HepG2 (cell line): ENCODE results near the gene CCDC192. TPM values are rescaled to one million over a fixed set of nuclear protein-coding genes. Genes with fewer than 3 reads are reported as not detected.

Experiments used
- ATAC-seq: fragments of 200-7000 bp; cut with Tn5 transposase; 3 replicates; pipeline ENCODE4 v1.9.1; 2020; ENCODE audit warnings: mild to moderate bottlenecking, moderate library complexity
- BruUV-seq: library from RNA; stranded (reverse); fragments of 400-500 nt; replicated peaks from 2 replicates; lab custom pipeline; 2021; lab: Mats Ljungman, UMichigan
- CTCF ChIA-PET: fragments of 300-600 bp; formaldehyde crosslinking; extraction: SDS; loops from one replicate; lab custom pipeline; 2021; ENCODE audit warnings: low total read pairs, inconsistent platforms, low intra/inter-chr PET ratio; lab: Yijun Ruan, JAX
- POLR2A ChIA-PET: fragments of 350-600 bp; sonication (Branson Sonifier 250); formaldehyde crosslinking; loops from one replicate; lab custom pipeline; 2020; ENCODE audit warnings: antibody characterized with exemption, inconsistent platforms; lab: Yijun Ruan, JAX
- DNase-seq: peaks from one replicate; pipeline ENCODE4 v3.0.0-alpha.2; 2015; ENCODE audit warnings: low spot score
- FAIRE-seq: peaks from 3 replicates; lab custom pipeline; 2011; peaks lifted over from hg19 to GRCh38; lab: Jason Lieb, UNC
- H2AFZ ChIP-seq: one replicate; pipeline ENCODE4 v1.6.1; 2011; ENCODE audit warnings: low read length, inconsistent platforms
- H3K27ac ChIP-seq: fragments of 300-600 bp; 3 replicates; pipeline ENCODE4 v1.8.0; 2011; ENCODE audit warnings: mixed run types, mild to moderate bottlenecking, mixed read lengths, low read length, inconsistent platforms; ENCODE audit not compliant: insufficient read depth; ENCODE audit errors: extremely low read length
- H3K27me3 ChIP-seq, 2 experiments: fragments of 200-600 bp in 1 of 2; 2 replicates in 1 of 2; 3 replicates in 1 of 2; pipeline versions ENCODE4 v1.6.0 to v1.8.0; 2011; ENCODE audit warnings: low read length in 2 of 2, mild to moderate bottlenecking in 2 of 2, moderate library complexity in 2 of 2, inconsistent platforms in 1 of 2; ENCODE audit not compliant: insufficient read depth in 2 of 2, control insufficient read depth in 1 of 2
- H3K36me3 ChIP-seq, 2 experiments: fragments of 200-600 bp in 1 of 2; replicated peaks in 1 of 2; 2 replicates in 1 of 2; 3 replicates in 1 of 2; pipeline versions ENCODE4 v1.5.1 to v1.8.0; 2011; ENCODE audit warnings: low read length in 2 of 2, inconsistent platforms in 1 of 2; ENCODE audit not compliant: insufficient read depth in 2 of 2, control insufficient read depth in 1 of 2
- H3K4me1 ChIP-seq: 2 replicates; pipeline ENCODE4 v1.5.1; 2012; ENCODE audit warnings: low read length, inconsistent platforms; ENCODE audit not compliant: insufficient read depth
- H3K4me2 ChIP-seq: 2 replicates; pipeline ENCODE4 v1.6.0; 2011; ENCODE audit warnings: low read depth, low read length, inconsistent platforms
- H3K4me3 ChIP-seq, 3 experiments: fragments of 200-600 bp in 1 of 3; sonication (generic), shearing (Covaris generic) in 1 of 3; replicated peaks in 1 of 3; 2 replicates each; pipeline ENCODE4 v1.5.1; 2011 to 2016; ENCODE audit warnings: low read length in 3 of 3, inconsistent platforms in 2 of 3, low read depth in 2 of 3, mild to moderate bottlenecking in 2 of 3, control low read depth in 1 of 3, mixed read lengths in 1 of 3; ENCODE audit not compliant: insufficient read depth in 1 of 3
- H3K79me2 ChIP-seq: one replicate; pipeline ENCODE4 v1.6.1; 2011; ENCODE audit warnings: low read length, inconsistent platforms; ENCODE audit not compliant: insufficient read depth
- H3K9ac ChIP-seq: 2 replicates; pipeline ENCODE4 v1.6.0; 2011; ENCODE audit warnings: mild to moderate bottlenecking, low read depth, low read length, inconsistent platforms; ENCODE audit not compliant: insufficient read depth
- H3K9me3 ChIP-seq: 2 replicates; pipeline ENCODE4 v1.5.1; 2012; ENCODE audit warnings: mild to moderate bottlenecking, low read length
- H4K20me1 ChIP-seq: 2 replicates; pipeline ENCODE4 v1.6.0; 2011; ENCODE audit warnings: inconsistent platforms, mild to moderate bottlenecking, low read length, moderate library complexity; ENCODE audit not compliant: insufficient read depth
- ISL2 ChIP-seq: sonication (generic); formaldehyde crosslinking; IDR thresholded peaks from 2 replicates; pipeline ENCODE4 v1.5.0; 2020; ENCODE audit warnings: missing genetic modification reagents
- SRSF1 ChIP-seq: fragments of 200-400 bp; formaldehyde crosslinking; optimal IDR thresholded peaks from 2 replicates; pipeline ENCODE3; 2017; ENCODE audit warnings: mild to moderate bottlenecking, low read depth, low read length, moderate library complexity
- ZFP41 ChIP-seq: sonication (generic); formaldehyde crosslinking; IDR thresholded peaks from 2 replicates; pipeline ENCODE4 v1.4.0; 2020; ENCODE audit warnings: mild to moderate bottlenecking, missing genetic modification reagents, borderline replicate concordance
- ZHX2 ChIP-seq, 2 experiments: sonication (generic) in 1 of 2; formaldehyde crosslinking in 1 of 2; IDR thresholded peaks; 2 replicates each; pipeline versions ENCODE4 v1.6.1 to v1.9.0; 2014 to 2022; ENCODE audit warnings: antibody characterized with exemption in 1 of 2, borderline replicate concordance in 1 of 2, inconsistent platforms in 1 of 2, low read depth in 1 of 2, missing genetic modification reagents in 1 of 2
- ZKSCAN8 ChIP-seq: IDR thresholded peaks from 2 replicates; pipeline ENCODE4 v1.6.1; 2016; ENCODE audit warnings: borderline replicate concordance, missing genetic modification reagents, missing compliant biosample characterization
- ZNF17 ChIP-seq: sonication (generic); formaldehyde crosslinking; IDR thresholded peaks from 2 replicates; pipeline ENCODE4 v1.5.0; 2020; ENCODE audit warnings: mild to moderate bottlenecking, missing genetic modification reagents
- ZNF513 ChIP-seq: sonication (generic); formaldehyde crosslinking; conservative IDR thresholded peaks from 2 replicates; pipeline ENCODE4 v1.5.0; 2020; ENCODE audit warnings: missing genetic modification reagents
- ZNF839 ChIP-seq: sonication (generic); formaldehyde crosslinking; IDR thresholded peaks from 2 replicates; pipeline ENCODE4 v1.4.0; 2020; ENCODE audit warnings: missing genetic modification reagents, mild to moderate bottlenecking, borderline replicate concordance
- ZSCAN20 ChIP-seq: sonication (generic); formaldehyde crosslinking; IDR thresholded peaks from 2 replicates; pipeline ENCODE4 v1.4.0; 2020; ENCODE audit warnings: missing genetic modification reagents, mild to moderate bottlenecking, borderline replicate concordance
- WGBS: methylation state at CpG from one replicate; pipeline ENCODE4 v1.1.6; 2017; ENCODE audit warnings: low lambda C conversion rate; 5-methylcytosine and 5-hydroxymethylcytosine counted together
- in situ Hi-C: cut with HindIII; loops from 2 replicates; pipeline ENCODE4 v1.10.0; 2017; ENCODE audit warnings: low pct_unique_long_range_greater_than_20kb; ENCODE audit not compliant: extremely low pct_ligation_motif_present
- intact Hi-C: fragments of 100-400 bp; cut with micrococcal nuclease; formaldehyde crosslinking; loops from one replicate; pipeline ENCODE4 v1.10.0; 2022; ENCODE audit not compliant: unreplicated experiment
- polyA plus RNA-seq, 8 experiments: library from polyadenylated mRNA; depleted of rRNA in 3 of 8; stranded (reverse) in 7 of 8; unstranded in 1 of 8; fragments of >200 nt; fragmentation: Illumina TruSeq in 4 of 8; extraction: Trizol in 4 of 8; gene quantifications; 2 replicates each; pipeline versions ENCODE4 v1.2.1 to v1.2.3, GENCODE V29; 2011 to 2016; ENCODE audit warnings: low read depth in 4 of 8, missing spikeins in 1 of 8, mixed read lengths in 1 of 8; ENCODE audit not compliant: insufficient read depth in 1 of 8
- total RNA-seq, 5 experiments: library from RNA; depleted of rRNA; stranded (reverse); fragments of >200 nt; fragmentation: Illumina TruSeq; extraction: Trizol; gene quantifications; 2 replicates each; pipeline ENCODE4 v1.2.3, GENCODE V29; 2016; ENCODE audit warnings: low read depth in 1 of 5
- TF ChIP-seq, protein P1 (sequence below): sonication (generic); formaldehyde crosslinking; IDR thresholded peaks from 2 replicates; pipeline ENCODE4 v1.8.1; 2022; ENCODE audit warnings: low read depth, mild to moderate bottlenecking, missing genetic modification reagents

The CCDC192 gene
- total and polyA plus RNA-seq, 2 of the 13 experiments (the other 11 are each of a cell fraction or from before 2014, with no cell fraction given), result not detected

DNA sequence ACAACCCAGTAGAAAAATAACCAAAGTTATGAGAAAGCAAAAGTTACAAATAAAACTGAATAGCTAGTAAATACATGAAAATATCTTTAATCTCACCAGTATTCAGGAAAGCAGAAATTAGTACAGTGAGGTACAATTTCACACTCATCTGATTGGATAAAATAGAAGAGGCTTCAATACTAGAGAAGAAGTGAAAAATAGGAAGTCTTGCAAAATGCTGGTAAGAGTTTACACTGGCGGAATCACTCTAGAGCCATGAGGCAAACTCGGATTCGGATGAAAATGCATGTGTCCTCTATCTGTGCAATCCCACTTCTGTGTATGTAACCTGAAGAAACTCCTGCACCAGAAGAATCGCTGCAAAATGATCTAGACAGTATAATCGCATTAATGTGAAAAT is 128.9 kb downstream of the CCDC192 start (continued):
- TF ChIP-seq ZSCAN20 (CRISPR knock-in tag), result no peak

DNA sequence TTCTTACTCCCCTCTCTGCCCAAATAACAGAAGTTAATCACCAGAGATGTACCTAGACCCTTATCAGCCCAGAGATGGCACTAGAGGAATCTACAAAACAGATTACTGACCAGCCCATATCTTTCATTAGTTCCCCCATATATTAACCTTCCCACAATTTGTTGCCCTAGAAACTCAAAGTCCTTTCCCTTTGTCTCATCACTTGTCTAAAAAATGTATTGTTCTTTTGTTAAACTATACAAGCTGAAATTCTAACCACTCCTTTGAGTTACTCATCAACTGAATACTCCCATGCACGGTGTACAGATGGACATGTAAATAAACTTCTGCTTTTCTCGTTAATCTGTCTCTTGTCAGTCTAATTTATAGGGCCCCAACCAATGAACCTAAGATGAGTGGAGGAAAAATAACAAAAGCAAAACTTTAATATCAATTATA is 130.9 kb downstream of the CCDC192 start:
- no peak overlapping the region for H2AFZ ChIP-seq
- FAIRE-seq, result no peak
- in situ Hi-C loops, result no loop called here
- no peak for TF ChIP-seq ZNF513
- TF ChIP-seq SRSF1, result no peak
- no peak for TF ChIP-seq ZNF839 (CRISPR knock-in tag)
- no peak for TF ChIP-seq ZKSCAN8 (CRISPR knock-in tag)
- TF ChIP-seq, protein P1, sequence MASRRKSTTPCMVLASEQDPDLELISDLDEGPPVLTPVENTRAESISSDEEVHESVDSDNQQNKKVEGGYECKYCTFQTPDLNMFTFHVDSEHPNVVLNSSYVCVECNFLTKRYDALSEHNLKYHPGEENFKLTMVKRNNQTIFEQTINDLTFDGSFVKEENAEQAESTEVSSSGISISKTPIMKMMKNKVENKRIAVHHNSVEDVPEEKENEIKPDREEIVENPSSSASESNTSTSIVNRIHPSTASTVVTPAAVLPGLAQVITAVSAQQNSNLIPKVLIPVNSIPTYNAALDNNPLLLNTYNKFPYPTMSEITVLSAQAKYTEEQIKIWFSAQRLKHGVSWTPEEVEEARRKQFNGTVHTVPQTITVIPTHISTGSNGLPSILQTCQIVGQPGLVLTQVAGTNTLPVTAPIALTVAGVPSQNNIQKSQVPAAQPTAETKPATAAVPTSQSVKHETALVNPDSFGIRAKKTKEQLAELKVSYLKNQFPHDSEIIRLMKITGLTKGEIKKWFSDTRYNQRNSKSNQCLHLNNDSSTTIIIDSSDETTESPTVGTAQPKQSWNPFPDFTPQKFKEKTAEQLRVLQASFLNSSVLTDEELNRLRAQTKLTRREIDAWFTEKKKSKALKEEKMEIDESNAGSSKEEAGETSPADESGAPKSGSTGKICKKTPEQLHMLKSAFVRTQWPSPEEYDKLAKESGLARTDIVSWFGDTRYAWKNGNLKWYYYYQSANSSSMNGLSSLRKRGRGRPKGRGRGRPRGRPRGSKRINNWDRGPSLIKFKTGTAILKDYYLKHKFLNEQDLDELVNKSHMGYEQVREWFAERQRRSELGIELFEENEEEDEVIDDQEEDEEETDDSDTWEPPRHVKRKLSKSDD (CRISPR knock-in tag), result no peak
- TF ChIP-seq ZNF17 (CRISPR knock-in tag), result no peak
- no peak for TF ChIP-seq ZHX2 (IDR thresholded peaks at IDR 0.05; ENCODE audit: low read depth)
- no peak for TF ChIP-seq ZHX2 (CRISPR knock-in tag; IDR thresholded peaks at IDR 0.05; ENCODE audit: borderline replicate concordance)
- no peak for TF ChIP-seq ISL2 (CRISPR knock-in tag)
- no peak for TF ChIP-seq ZFP41

More for the DNA sequence above, 130.9 kb downstream of the CCDC192 start:
- no peaks in the 10 kb centered on the region for H3K79me2 ChIP-seq
- no peaks in the 10 kb centered on the region for H4K20me1 ChIP-seq
- no peaks in the 10 kb centered on the region for H3K9me3 ChIP-seq
- intact Hi-C loops, result no loop called here
- no peaks in the 10 kb centered on the region for H3K36me3 ChIP-seq
- H3K4me1 ChIP-seq, result no peaks in the 10 kb centered on the region
- no peak overlapping the region for H3K9ac ChIP-seq
- BruUV-seq, result no TSS peak
- no peak overlapping the region for H3K4me2 ChIP-seq
- CTCF ChIA-PET, result no interaction called here
- no peak overlapping the region for H3K27ac ChIP-seq
- WGBS, result 0% methylated on average over 2 of the region's 2 CpGs
- ATAC-seq (no peak), DNase-seq (no peak)
- POLR2A ChIA-PET, result no interaction called here
- no peak overlapping the region for H3K4me3 ChIP-seq
- no peaks in the 10 kb centered on the region for H3K27me3 ChIP-seq
